GM18870 (cell line): ENCODE results near the gene HPSE2.
"Not testable (repeated sequence)": the region's sequence is repeated elsewhere in the genome, so short reads cannot be mapped to it uniquely, and the experiment has no call there.

Source experiments
- ATAC-seq: cut with Tn5 transposase; IDR thresholded peaks from one replicate; pipeline ENCODE4 v1.9.1; 2021; ENCODE audit warnings: moderate library complexity; ENCODE audit not compliant: unreplicated experiment

Gene HPSE2

GRCh38 chr10:99010286-99010685 is 225.4 kb downstream of the HPSE2 start:
- no peak for ATAC-seq

- ATAC-seq: no peak
Measured at GRCh38 chr10:99008054-99008453, 227.6 kb downstream of the HPSE2 start.

GRCh38 chr10:99007457-99007856 is 228.2 kb downstream of the HPSE2 start:
- no peak for ATAC-seq

GRCh38 chr10:99005254-99005653 is 230.4 kb downstream of the HPSE2 start:
- ATAC-seq: no peak

- no peak for ATAC-seq
Measured at GRCh38 chr10:99004738-99005137, 230.9 kb downstream of the HPSE2 start.

- no peak for ATAC-seq
Measured at GRCh38 chr10:99002392-99002791, 233.3 kb downstream of the HPSE2 start.

GRCh38 chr10:98997596-98997995 is 238.1 kb downstream of the HPSE2 start:
- no peak for ATAC-seq

GRCh38 chr10:98994030-98994429 is 241.6 kb downstream of the HPSE2 start:
- no peak for ATAC-seq

- ATAC-seq: not testable (repeated sequence)
Measured at GRCh38 chr10:98983751-98984150, 251.9 kb downstream of the HPSE2 start.

GRCh38 chr10:98980353-98980752 is 255.3 kb downstream of the HPSE2 start:
- no peak for ATAC-seq

- no peak for ATAC-seq
Measured at GRCh38 chr10:98971464-98971863, 264.2 kb downstream of the HPSE2 start.

GRCh38 chr10:98967601-98968000 is 268.1 kb downstream of the HPSE2 start:
- ATAC-seq: no peak

- ATAC-seq: no peak
Measured at GRCh38 chr10:98963608-98964007, 272.0 kb downstream of the HPSE2 start.

- ATAC-seq: no peak
Measured at GRCh38 chr10:98959379-98959778, 276.3 kb downstream of the HPSE2 start.

- no peak for ATAC-seq
Measured at GRCh38 chr10:98957801-98958200, 277.9 kb downstream of the HPSE2 start.

GRCh38 chr10:98956576-98957260 is 278.9 kb downstream of the HPSE2 start:
- ATAC-seq: no peak

GRCh38 chr10:98953251-98953650 is 282.4 kb downstream of the HPSE2 start:
- ATAC-seq: no peak

- ATAC-seq: no peak
Measured at GRCh38 chr10:98951269-98952000, 284.2 kb downstream of the HPSE2 start.

GRCh38 chr10:98950106-98950505 is 285.5 kb downstream of the HPSE2 start:
- no peak for ATAC-seq

- no peak for ATAC-seq
Measured at GRCh38 chr10:98949306-98949705, 286.3 kb downstream of the HPSE2 start.

- no peak for ATAC-seq
Measured at GRCh38 chr10:98943681-98944080, 292.0 kb downstream of the HPSE2 start.

GRCh38 chr10:98929709-98930108 is 305.9 kb downstream of the HPSE2 start:
- ATAC-seq: no peak

GRCh38 chr10:98925651-98926050 is 310.0 kb downstream of the HPSE2 start:
- ATAC-seq: no peak
